K562 (cell line): Measurements from ENCODE around the gene IQCE. TPM values are rescaled to one million over a fixed set of nuclear protein-coding genes. Genes with fewer than 3 reads are reported as not detected.
A peak's percentile ranks its signal among the peaks of the same experiment; 100 is the strongest.

Experiments used
- ATAC-seq: fragments of 200-7000 bp; cut with Tn5 transposase; 3 replicates; pipeline ENCODE4 v1.9.1; 2020; ENCODE audit warnings: moderate library complexity
- BruUV-seq: library from RNA; stranded (reverse); fragments of 400-500 nt; replicated peaks from 2 replicates; lab custom pipeline; 2021; lab: Mats Ljungman, UMichigan
- CTCF ChIA-PET: fragments of 300-600 bp; formaldehyde crosslinking; extraction: SDS; loops from one replicate; lab custom pipeline; 2021; ENCODE audit warnings: low intra/inter-chr PET ratio; lab: Yijun Ruan, JAX
- POLR2A ChIA-PET: fragments of 300-600, 350-650 bp; sonication (Branson Sonifier 250); formaldehyde crosslinking; extraction: SDS; loops from one replicate; lab custom pipeline; 2021; ENCODE audit warnings: antibody characterized with exemption, inconsistent platforms; lab: Yijun Ruan, JAX
- DNase-seq, 4 experiments: peaks; one replicate each; pipeline versions ENCODE4 v3.0.0 to v3.0.0-alpha.2; 2011 to 2018; ENCODE audit warnings: low spot score in 3 of 4, mixed read lengths in 3 of 4; ENCODE audit errors: extremely low read depth in 1 of 4
- FAIRE-seq: peaks from 2 replicates; lab custom pipeline; 2011; peaks lifted over from hg19 to GRCh38; lab: Jason Lieb, UNC
- H2AFZ ChIP-seq: 2 replicates; pipeline ENCODE4 v1.6.0; 2011; ENCODE audit warnings: low read depth, low read length, control low read depth, inconsistent platforms
- H3K27ac ChIP-seq: fragments of 200-600 bp; 3 replicates; pipeline ENCODE4 v1.8.0; 2011; ENCODE audit warnings: low read depth, mild to moderate bottlenecking, control low read depth, inconsistent platforms, low read length, moderate library complexity, mixed read lengths; ENCODE audit errors: extremely low read depth
- H3K27me3 ChIP-seq, 2 experiments: fragments of 300-600 bp in 1 of 2; 2 replicates in 1 of 2; 3 replicates in 1 of 2; pipeline versions ENCODE4 v1.6.0 to v1.8.0; 2011; ENCODE audit warnings: inconsistent platforms in 2 of 2, low read length in 2 of 2, mild to moderate bottlenecking in 1 of 2, mixed read lengths in 1 of 2, moderate library complexity in 1 of 2; ENCODE audit not compliant: control insufficient read depth in 2 of 2, insufficient read depth in 2 of 2
- H3K36me3 ChIP-seq: fragments of 300-600 bp; 3 replicates; pipeline ENCODE4 v1.8.0; 2011; ENCODE audit warnings: mild to moderate bottlenecking, low read length, inconsistent platforms; ENCODE audit not compliant: control insufficient read depth, insufficient read depth
- H3K4me1 ChIP-seq, 2 experiments: fragments of 200-600 bp in 1 of 2; replicated peaks in 1 of 2; 2 replicates in 1 of 2; 3 replicates in 1 of 2; pipeline versions ENCODE4 v1.5.1 to v1.8.0; 2011; ENCODE audit warnings: inconsistent platforms in 2 of 2, low read length in 2 of 2, mild to moderate bottlenecking in 1 of 2, mixed read lengths in 1 of 2, moderate library complexity in 1 of 2; ENCODE audit not compliant: control insufficient read depth in 2 of 2, insufficient read depth in 2 of 2
- H3K4me2 ChIP-seq: 2 replicates; pipeline ENCODE4 v1.6.1; 2011; ENCODE audit warnings: low read length, control low read depth, inconsistent platforms, mixed read lengths; ENCODE audit not compliant: insufficient read depth
- H3K4me3 ChIP-seq: fragments of 200-600 bp; sonication (generic), shearing (Covaris generic); 2 replicates; pipeline ENCODE4 v1.5.1; 2016; ENCODE audit warnings: control low read depth, inconsistent platforms
- H3K79me2 ChIP-seq: fragments of 200-600 bp; 3 replicates; pipeline ENCODE4 v1.8.0; 2011; ENCODE audit warnings: low read length, inconsistent platforms; ENCODE audit not compliant: control insufficient read depth, insufficient read depth
- H3K9ac ChIP-seq, 2 experiments: 2 replicates each; pipeline versions ENCODE4 v1.6.0 to v1.6.1; 2011; ENCODE audit warnings: low read depth in 2 of 2, low read length in 2 of 2, control low read depth in 1 of 2, inconsistent platforms in 1 of 2, mild to moderate bottlenecking in 1 of 2, mixed read lengths in 1 of 2; ENCODE audit not compliant: insufficient read depth in 1 of 2
- H3K9me1 ChIP-seq: one replicate; pipeline ENCODE4 v1.6.0; 2011; ENCODE audit warnings: inconsistent platforms, mild to moderate bottlenecking, low read length, moderate library complexity; ENCODE audit not compliant: control insufficient read depth, insufficient read depth
- H3K9me3 ChIP-seq: replicated peaks from 2 replicates; pipeline ENCODE4 v1.5.1; 2011; ENCODE audit warnings: low read depth, low read length, inconsistent platforms; ENCODE audit not compliant: control insufficient read depth, insufficient read depth
- H4K20me1 ChIP-seq: replicated peaks from 2 replicates; pipeline ENCODE4 v1.6.1; 2011; ENCODE audit warnings: low read length, inconsistent platforms, mixed read lengths; ENCODE audit not compliant: control insufficient read depth, insufficient read depth
- ARID1B ChIP-seq: fragments of 450-650 bp; IDR thresholded peaks from 2 replicates; pipeline ENCODE4 v1.6.1; 2016; ENCODE audit warnings: antibody characterized with exemption, mild to moderate bottlenecking, inconsistent platforms
- GTF2E2 ChIP-seq: fragments of 200-800 bp; sonication (Bioruptor generic); IDR thresholded peaks from 2 replicates; pipeline ENCODE4 v1.6.1; 2016; ENCODE audit warnings: missing genetic modification characterization, missing compliant biosample characterization
- HDAC1 ChIP-seq, 2 experiments: fragments of 450-650 bp; IDR thresholded peaks; 2 replicates each; pipeline ENCODE4 v1.6.1; 2016 to 2017; ENCODE audit warnings: inconsistent platforms in 1 of 2, mild to moderate bottlenecking in 1 of 2, moderate library complexity in 1 of 2
- NR2C1 ChIP-seq, 2 experiments: fragments of 450-650 bp; IDR thresholded peaks; 2 replicates each; pipeline ENCODE4 v1.6.1; 2017; ENCODE audit warnings: mild to moderate bottlenecking in 2 of 2, antibody characterized with exemption in 1 of 2, inconsistent platforms in 1 of 2, missing compliant biosample characterization in 1 of 2, missing genetic modification characterization in 1 of 2
- NRF1 ChIP-seq, 2 experiments: fragments of 450-650 bp; IDR thresholded peaks in 1 of 2; conservative IDR thresholded peaks in 1 of 2; 2 replicates each; pipeline ENCODE4 v1.6.1; 2014; ENCODE audit warnings: mild to moderate bottlenecking in 2 of 2
- SAFB ChIP-seq: fragments of 200-400 bp; formaldehyde crosslinking; IDR thresholded peaks from 2 replicates; pipeline ENCODE4 v1.6.1; 2017; ENCODE audit warnings: low read depth, low read length, borderline replicate concordance
- SMAD3 ChIP-seq: fragments of 450-650 bp; formaldehyde crosslinking; conservative IDR thresholded peaks from 2 replicates; pipeline ENCODE4 v1.4.0; 2020; ENCODE audit warnings: mild to moderate bottlenecking
- TBL1XR1 ChIP-seq, 2 experiments: IDR thresholded peaks; 2 replicates each; pipeline ENCODE4 v1.6.1; 2012; ENCODE audit warnings: improper control_type of control experiment in 2 of 2, low read length in 2 of 2, mild to moderate bottlenecking in 1 of 2
- ZBTB17 ChIP-seq: fragments of 450-650 bp; formaldehyde crosslinking; IDR thresholded peaks from 2 replicates; pipeline ENCODE4 v1.4.0; 2020; ENCODE audit warnings: mild to moderate bottlenecking
- ZFP36 ChIP-seq: fragments of 150-350 bp; IDR thresholded peaks from 2 replicates; pipeline ENCODE4 v1.6.1; 2018; ENCODE audit warnings: low read length, low read depth; ENCODE audit not compliant: partially characterized antibody
- ZFX ChIP-seq: sonication (generic); formaldehyde crosslinking; IDR thresholded peaks from 2 replicates; pipeline ENCODE4 v1.8.0; 2022; ENCODE audit warnings: mild to moderate bottlenecking, missing genetic modification reagents, moderate library complexity
- ZKSCAN8 ChIP-seq: fragments of 200-800 bp; sonication (Bioruptor generic); IDR thresholded peaks from 2 replicates; pipeline ENCODE4 v1.6.1; 2016; ENCODE audit warnings: missing genetic modification characterization, missing compliant biosample characterization
- ZNF282 ChIP-seq: sonication (generic); formaldehyde crosslinking; IDR thresholded peaks from 2 replicates; pipeline ENCODE4 v1.8.1; 2023; ENCODE audit warnings: missing genetic modification reagents
- WGBS: fragments of 100-300 bp; shearing (Covaris generic); methylation state at CpG from one replicate; pipeline ENCODE4 v1.1.6; 2016; ENCODE audit warnings: low coverage, mixed read lengths; ENCODE audit not compliant: insufficient coverage; ENCODE audit errors: missing lambda C conversion rate; 5-methylcytosine and 5-hydroxymethylcytosine counted together
- in situ Hi-C: fragments of 300-500 bp; cut with MboI; formaldehyde crosslinking; loops from 4 replicates; pipeline ENCODE4 v1.15.0; 2018; ENCODE audit warnings: inconsistent platforms, mixed read lengths
- intact Hi-C: fragments of 100-400 bp; cut with micrococcal nuclease; formaldehyde crosslinking; loops from 2 replicates; pipeline ENCODE4 v1.14.2; 2022
- polyA plus RNA-seq, 8 experiments: library from polyadenylated mRNA; depleted of rRNA in 4 of 8; stranded (reverse) in 5 of 8; unstranded in 3 of 8; fragments of >200 nt; fragmentation: Nextera tagmentation in 2 of 8; fragmentation: Illumina TruSeq in 1 of 8; extraction: Ambion mirVana in 2 of 8; extraction: Trizol in 1 of 8; gene quantifications; 2 replicates each; pipeline versions ENCODE4 v1.2.1 to v1.2.3, GENCODE V29; 2011 to 2014; ENCODE audit warnings: inconsistent platforms in 1 of 8, missing spikeins in 1 of 8
- total RNA-seq, 7 experiments: library from RNA; depleted of rRNA in 6 of 7; stranded (reverse); fragments of >200 nt in 6 of 7; fragmentation: Illumina TruSeq in 2 of 7; extraction: Trizol in 2 of 7; gene quantifications; 2 replicates each; pipeline versions ENCODE4 v1.2.1 to v1.2.3, GENCODE V29; 2011 to 2021; ENCODE audit warnings: low replicate concordance in 1 of 7
- TF ChIP-seq, protein P1 (sequence below): fragments of 450-650 bp; conservative IDR thresholded peaks from 2 replicates; pipeline ENCODE4 v1.6.1; 2016; ENCODE audit warnings: missing genetic modification characterization, low read depth, mild to moderate bottlenecking, control low read depth, missing compliant biosample characterization
- TF ChIP-seq, protein P2 (sequence below): sonication (generic); formaldehyde crosslinking; IDR thresholded peaks from 2 replicates; pipeline ENCODE4 v1.8.1; 2023; ENCODE audit warnings: mild to moderate bottlenecking, missing genetic modification reagents
- TF ChIP-seq, protein P3 (sequence below), 3 experiments: fragments of 200-800 bp in 1 of 3; sonication (Bioruptor generic) in 1 of 3; sonication (generic) in 1 of 3; formaldehyde crosslinking in 1 of 3; IDR thresholded peaks; 2 replicates each; pipeline versions ENCODE4 v1.6.1 to v1.8.0; 2016 to 2022; ENCODE audit warnings: mild to moderate bottlenecking in 2 of 3, missing compliant biosample characterization in 2 of 3, missing genetic modification characterization in 2 of 3, missing genetic modification reagents in 1 of 3

Gene IQCE
- total and polyA plus RNA-seq, 9 of the 15 experiments (the other 6 are each of a cell fraction or from before 2014, with no cell fraction given) = 0.18 to 8.5 (median 4.2) TPM

DNA sequence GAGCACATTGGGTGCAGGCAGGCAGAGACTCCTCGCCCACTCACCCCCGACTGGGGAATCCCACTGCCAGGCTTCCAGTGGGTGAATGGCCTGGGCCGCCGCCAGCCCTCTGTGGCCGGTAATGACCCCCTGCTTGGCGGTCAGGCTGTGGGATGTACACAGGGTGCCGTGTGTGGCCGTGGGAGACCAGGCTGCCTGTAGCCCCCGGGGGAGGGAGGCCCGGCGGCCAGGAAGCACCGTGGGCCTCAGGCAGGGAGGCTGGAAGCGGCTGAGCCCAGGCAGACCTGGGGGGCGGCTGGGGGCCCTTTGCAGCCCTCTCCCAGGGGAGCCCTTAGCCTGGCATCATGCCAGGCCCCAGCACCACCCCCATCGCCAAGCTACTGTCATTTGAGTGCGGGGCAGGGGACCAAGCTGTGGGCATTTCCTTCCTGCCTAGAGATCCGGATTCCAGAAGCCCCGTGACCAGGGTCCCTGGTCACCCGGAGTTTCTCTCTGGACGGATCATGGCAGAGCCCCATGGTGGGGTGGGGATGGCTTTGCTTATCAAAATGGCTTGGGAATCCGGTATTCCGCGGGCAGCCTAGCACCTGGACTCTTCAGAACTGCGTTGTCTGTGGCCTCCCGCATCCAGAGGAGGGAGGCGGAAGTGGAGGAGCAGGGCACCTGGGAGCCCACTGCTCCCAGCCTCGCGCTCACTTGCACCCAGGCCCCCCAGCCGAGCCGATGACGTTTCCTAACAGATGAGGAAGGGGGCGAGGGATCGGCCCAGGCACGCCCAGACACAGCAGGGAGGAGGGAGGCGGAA, 74.2 kb downstream of the IQCE start:
- in situ Hi-C loops = no loop called here
- 43% methylated on average over 29 of the region's 35 CpGs for WGBS
- no peak for TF ChIP-seq GTF2E2 (tag)
- TF ChIP-seq NR2C1 (IDR thresholded peaks at IDR 0.05) = no peak
- TF ChIP-seq NR2C1 (tag; IDR thresholded peaks at IDR 0.05) = no peak
- TF ChIP-seq TBL1XR1 (IDR thresholded peaks at IDR 0.05; ENCODE audit: low read length in 2 of 2) = no peak
- TF ChIP-seq, protein P1, sequence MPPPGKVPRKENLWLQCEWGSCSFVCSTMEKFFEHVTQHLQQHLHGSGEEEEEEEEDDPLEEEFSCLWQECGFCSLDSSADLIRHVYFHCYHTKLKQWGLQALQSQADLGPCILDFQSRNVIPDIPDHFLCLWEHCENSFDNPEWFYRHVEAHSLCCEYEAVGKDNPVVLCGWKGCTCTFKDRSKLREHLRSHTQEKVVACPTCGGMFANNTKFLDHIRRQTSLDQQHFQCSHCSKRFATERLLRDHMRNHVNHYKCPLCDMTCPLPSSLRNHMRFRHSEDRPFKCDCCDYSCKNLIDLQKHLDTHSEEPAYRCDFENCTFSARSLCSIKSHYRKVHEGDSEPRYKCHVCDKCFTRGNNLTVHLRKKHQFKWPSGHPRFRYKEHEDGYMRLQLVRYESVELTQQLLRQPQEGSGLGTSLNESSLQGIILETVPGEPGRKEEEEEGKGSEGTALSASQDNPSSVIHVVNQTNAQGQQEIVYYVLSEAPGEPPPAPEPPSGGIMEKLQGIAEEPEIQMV (tag) = no peak
- no peak for TF ChIP-seq ZFP36
- no peak for TF ChIP-seq ZKSCAN8 (CRISPR knock-in tag)
- TF ChIP-seq NRF1 (conservative IDR thresholded peaks at IDR 0.05 in 1 of 2, IDR thresholded peaks at IDR 0.05 in 1 of 2) = peak; percentile 12 to 49; a peak in 2 of 4 replicates
- no peak for TF ChIP-seq ZNF282 (CRISPR knock-in tag)
- TF ChIP-seq, protein P2, sequence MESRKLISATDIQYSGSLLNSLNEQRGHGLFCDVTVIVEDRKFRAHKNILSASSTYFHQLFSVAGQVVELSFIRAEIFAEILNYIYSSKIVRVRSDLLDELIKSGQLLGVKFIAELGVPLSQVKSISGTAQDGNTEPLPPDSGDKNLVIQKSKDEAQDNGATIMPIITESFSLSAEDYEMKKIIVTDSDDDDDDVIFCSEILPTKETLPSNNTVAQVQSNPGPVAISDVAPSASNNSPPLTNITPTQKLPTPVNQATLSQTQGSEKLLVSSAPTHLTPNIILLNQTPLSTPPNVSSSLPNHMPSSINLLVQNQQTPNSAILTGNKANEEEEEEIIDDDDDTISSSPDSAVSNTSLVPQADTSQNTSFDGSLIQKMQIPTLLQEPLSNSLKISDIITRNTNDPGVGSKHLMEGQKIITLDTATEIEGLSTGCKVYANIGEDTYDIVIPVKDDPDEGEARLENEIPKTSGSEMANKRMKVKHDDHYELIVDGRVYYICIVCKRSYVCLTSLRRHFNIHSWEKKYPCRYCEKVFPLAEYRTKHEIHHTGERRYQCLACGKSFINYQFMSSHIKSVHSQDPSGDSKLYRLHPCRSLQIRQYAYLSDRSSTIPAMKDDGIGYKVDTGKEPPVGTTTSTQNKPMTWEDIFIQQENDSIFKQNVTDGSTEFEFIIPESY (CRISPR knock-in tag) = peak; percentile 93
- no peak for TF ChIP-seq ZBTB17 (CRISPR knock-in tag)
- no peak for TF ChIP-seq SMAD3
- 0 out of 2 replicates have a peak, but pooled peaks have one; percentile 35 for TF ChIP-seq SAFB
- no peak for TF ChIP-seq ARID1B
- peak; percentile 51 for TF ChIP-seq ZFX (CRISPR knock-in tag)
- TF ChIP-seq, protein P3, sequence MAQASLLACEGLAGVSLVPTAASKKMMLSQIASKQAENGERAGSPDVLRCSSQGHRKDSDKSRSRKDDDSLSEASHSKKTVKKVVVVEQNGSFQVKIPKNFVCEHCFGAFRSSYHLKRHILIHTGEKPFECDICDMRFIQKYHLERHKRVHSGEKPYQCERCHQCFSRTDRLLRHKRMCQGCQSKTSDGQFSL (CRISPR knock-in tag; IDR thresholded peaks at IDR 0.05) = peak; percentile 42; the same call in 1 of the 2 replicates
- TF ChIP-seq, protein P3 (tag; IDR thresholded peaks at IDR 0.05) = no peak
- no peak for TF ChIP-seq HDAC1 (IDR thresholded peaks at IDR 0.05)

More for the DNA sequence above, 74.2 kb downstream of the IQCE start:
- peaks cover 18 to 69% of the 10 kb centered on the region in 2 experiments for H3K4me1 ChIP-seq
- H3K9ac ChIP-seq = peak overlapping the region in 1 of 2 experiments; percentile 92; a peak in 2 of 4 replicates
- TSS peak; percentile 45 for BruUV-seq
- ChIA-PET POLR2A (interaction anchor here (1.6 to 2.3 kb wide), 2 partner anchors 8 to 26 kb away, joined by 3 to 6 read pairs; no protein-coding TSS in a partner anchor), CTCF (no interaction called here)
- no peak overlapping the region for H3K27ac ChIP-seq
- no peak overlapping the region for H2AFZ ChIP-seq
- no peak for DNase-seq
- H3K4me3 ChIP-seq = peak overlapping the region; percentile 49
- no peak for ATAC-seq
- H3K36me3 ChIP-seq = no peaks in the 10 kb centered on the region
- peaks cover 15% of the 10 kb centered on the region for H4K20me1 ChIP-seq
- no peaks in the 10 kb centered on the region for H3K9me1 ChIP-seq
- FAIRE-seq = no peak
- no peaks in the 10 kb centered on the region for H3K9me3 ChIP-seq
- no peaks in the 10 kb centered on the region; the same call in 2 of the 3 replicates for H3K79me2 ChIP-seq
- intact Hi-C loops = no loop called here
- no peaks in the 10 kb centered on the region; a peak in 1 of 5 replicates for H3K27me3 ChIP-seq
- H3K4me2 ChIP-seq = peak overlapping the region; percentile 49; the same call in 1 of the 2 replicates
